Activated CD8-positive, alpha-beta T cell treated with anti-CD3 and anti-CD28 coated beads for 36 hours (primary cell): ENCODE data around the gene ACADS. TPM values are rescaled to one million over a fixed set of nuclear protein-coding genes. Genes with fewer than 3 reads are reported as not detected.

ENCODE experiments used
- ATAC-seq: fragments of 200-7000 bp; cut with Tn5 transposase; one replicate; pipeline ENCODE4 v1.10.0; 2021; ENCODE audit warnings: mild to moderate bottlenecking, moderate library complexity
- CTCF ChIA-PET: fragments of 350-600 bp; sonication (Branson Sonifier 250); formaldehyde crosslinking; loops from one replicate; lab custom pipeline; 2021; ENCODE audit warnings: antibody characterized with exemption; lab: Charles Lee
- POLR2A ChIA-PET: fragments of 350-600 bp; sonication (Branson Sonifier 250); formaldehyde crosslinking; loops from one replicate; lab custom pipeline; 2021; ENCODE audit warnings: antibody characterized with exemption; lab: Charles Lee
- DNase-seq: peaks from one replicate; pipeline ENCODE4 v3.0.0-alpha.2; 2020
- H3K27ac Mint-ChIP-seq: one replicate; pipeline ENCODE4 v1.8.0; 2021; ENCODE audit warnings: mild to moderate bottlenecking, mixed read lengths
- H3K27me3 Mint-ChIP-seq: one replicate; pipeline ENCODE4 v1.8.0; 2021; ENCODE audit warnings: mixed read lengths
- H3K36me3 Mint-ChIP-seq: one replicate; pipeline ENCODE4 v1.8.0; 2021; ENCODE audit warnings: low read depth, mixed read lengths
- H3K4me1 Mint-ChIP-seq: one replicate; pipeline ENCODE4 v1.8.0; 2021; ENCODE audit warnings: low read depth, mixed read lengths
- H3K4me3 Mint-ChIP-seq: one replicate; pipeline ENCODE4 v1.8.0; 2021; ENCODE audit warnings: mild to moderate bottlenecking, moderate library complexity, mixed read lengths
- H3K9me3 Mint-ChIP-seq: one replicate; pipeline ENCODE4 v1.8.0; 2021; ENCODE audit warnings: mixed read lengths
- intact Hi-C: fragments of 100-400 bp; cut with micrococcal nuclease; formaldehyde crosslinking; loops from one replicate; pipeline ENCODE4 v1.10.0; 2022
- total RNA-seq, 2 experiments: library from RNA; stranded (reverse); gene quantifications; one replicate each; pipeline ENCODE4 v1.2.3, GENCODE V29; 2021
- TF ChIP-seq, protein P1 (sequence below): fragments of 200-600 bp; IDR thresholded peaks from one replicate; pipeline ENCODE4 v1.8.0; 2022; ENCODE audit warnings: antibody characterized with exemption, mild to moderate bottlenecking

Gene ACADS
- total RNA-seq, 2 experiments from 2014 or later: 17.4 to 18.1 TPM

DNA sequence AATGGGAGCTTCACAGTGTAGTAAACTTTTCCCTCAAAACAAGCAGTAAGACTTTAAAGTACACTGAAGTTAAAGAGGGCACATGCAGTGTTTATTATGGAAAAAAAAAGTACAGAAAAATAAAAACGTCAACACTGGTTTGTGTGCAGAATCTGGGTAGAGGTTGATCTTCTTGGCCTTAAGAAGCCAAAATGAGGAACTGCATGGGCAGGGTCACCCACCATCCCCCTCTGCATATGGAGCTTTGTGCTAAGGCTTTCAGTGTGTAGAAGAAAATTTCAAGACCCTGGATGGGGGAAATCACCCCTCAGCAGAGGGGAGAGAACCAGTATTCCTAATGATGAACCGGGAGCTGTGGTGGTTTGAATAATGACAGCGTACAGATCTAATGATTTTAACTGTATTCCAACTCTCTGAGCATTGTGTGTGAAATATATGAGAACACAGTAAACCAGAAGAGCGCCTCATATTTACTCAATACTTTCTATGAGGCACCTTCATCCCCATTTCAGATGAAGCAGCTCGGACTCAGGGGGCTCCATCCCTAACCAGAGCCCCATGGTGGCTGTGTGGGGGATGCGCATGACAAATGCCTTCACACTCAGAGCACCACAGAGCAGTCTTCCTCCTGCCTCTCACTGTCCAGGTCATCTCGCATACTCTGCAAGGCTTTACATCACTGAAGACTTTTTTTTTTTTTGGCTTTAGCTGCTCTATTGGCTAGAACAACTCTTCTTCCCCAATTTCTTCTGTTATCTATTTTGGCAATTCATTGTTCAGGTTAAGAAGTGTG lies 33.4 kb downstream of the ACADS start:
- Mint-ChIP-seq H3K27me3 (no peaks in the 10 kb centered on the region), H3K27ac (no peak overlapping the region), H3K4me3 (no peak overlapping the region), H3K36me3 (peaks cover 5% of the 10 kb centered on the region), H3K4me1 (no peaks in the 10 kb centered on the region), H3K9me3 (peaks cover 4% of the 10 kb centered on the region)
- TF ChIP-seq, protein P1, sequence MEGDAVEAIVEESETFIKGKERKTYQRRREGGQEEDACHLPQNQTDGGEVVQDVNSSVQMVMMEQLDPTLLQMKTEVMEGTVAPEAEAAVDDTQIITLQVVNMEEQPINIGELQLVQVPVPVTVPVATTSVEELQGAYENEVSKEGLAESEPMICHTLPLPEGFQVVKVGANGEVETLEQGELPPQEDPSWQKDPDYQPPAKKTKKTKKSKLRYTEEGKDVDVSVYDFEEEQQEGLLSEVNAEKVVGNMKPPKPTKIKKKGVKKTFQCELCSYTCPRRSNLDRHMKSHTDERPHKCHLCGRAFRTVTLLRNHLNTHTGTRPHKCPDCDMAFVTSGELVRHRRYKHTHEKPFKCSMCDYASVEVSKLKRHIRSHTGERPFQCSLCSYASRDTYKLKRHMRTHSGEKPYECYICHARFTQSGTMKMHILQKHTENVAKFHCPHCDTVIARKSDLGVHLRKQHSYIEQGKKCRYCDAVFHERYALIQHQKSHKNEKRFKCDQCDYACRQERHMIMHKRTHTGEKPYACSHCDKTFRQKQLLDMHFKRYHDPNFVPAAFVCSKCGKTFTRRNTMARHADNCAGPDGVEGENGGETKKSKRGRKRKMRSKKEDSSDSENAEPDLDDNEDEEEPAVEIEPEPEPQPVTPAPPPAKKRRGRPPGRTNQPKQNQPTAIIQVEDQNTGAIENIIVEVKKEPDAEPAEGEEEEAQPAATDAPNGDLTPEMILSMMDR: no peak
- intact Hi-C loops: no loop called here
- CTCF ChIA-PET: no interaction called here
- no peak for DNase-seq
- POLR2A ChIA-PET: interaction anchor here (1.0 kb wide), 1 partner anchor 62 kb away, joined by 3 read pairs; no protein-coding TSS in a partner anchor
- ATAC-seq: no peak

DNA sequence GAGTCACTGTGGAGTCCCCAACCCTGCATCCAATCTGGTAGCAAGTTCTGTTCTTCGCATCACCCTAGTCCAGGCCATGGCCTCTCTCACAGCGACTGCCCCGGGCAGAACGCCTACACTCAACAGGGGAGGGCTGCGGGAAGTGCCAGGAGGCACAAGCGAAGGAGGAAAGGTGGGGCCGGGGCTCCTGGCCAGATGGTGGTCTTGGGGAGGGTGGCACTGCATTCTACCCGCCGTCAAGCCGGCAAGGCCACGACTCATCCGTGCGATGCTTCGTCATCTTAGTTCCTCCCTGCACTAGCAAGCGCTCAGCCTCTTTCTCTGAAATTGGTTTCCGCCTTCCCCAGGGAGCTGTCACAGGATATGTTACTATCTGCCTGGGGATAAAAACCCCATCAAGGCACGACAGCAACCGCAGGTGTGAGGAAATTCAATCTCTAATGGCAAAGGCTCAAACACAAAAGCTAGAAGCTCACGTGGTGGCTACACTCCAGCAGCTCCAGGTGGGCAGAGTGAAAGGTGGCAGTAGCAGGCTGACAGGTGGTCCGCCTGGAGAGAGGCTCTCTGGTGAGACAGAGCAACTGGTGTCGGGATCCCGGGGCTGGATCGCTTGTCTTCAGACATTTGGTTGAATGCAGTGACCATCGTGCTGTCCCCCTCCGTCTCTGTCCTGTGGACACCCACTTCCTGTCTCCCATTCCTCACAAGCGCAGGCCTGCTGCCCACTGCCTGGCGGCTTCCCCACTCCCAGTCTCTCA lies 34.1 kb downstream of the ACADS start:
- DNase-seq: no peak
- no peak for ATAC-seq
- Mint-ChIP-seq H3K9me3 (peaks cover 4% of the 10 kb centered on the region), H3K4me1 (no peaks in the 10 kb centered on the region), H3K36me3 (peaks cover 7% of the 10 kb centered on the region), H3K27me3 (no peaks in the 10 kb centered on the region), H3K27ac (no peak overlapping the region), H3K4me3 (no peak overlapping the region)
- CTCF ChIA-PET: no interaction called here
- POLR2A ChIA-PET: interaction anchor here (1.0 kb wide), 1 partner anchor 63 kb away, joined by 3 read pairs; no protein-coding TSS in a partner anchor
- intact Hi-C loops: no loop called here
- TF ChIP-seq, protein P1: no peak

DNA sequence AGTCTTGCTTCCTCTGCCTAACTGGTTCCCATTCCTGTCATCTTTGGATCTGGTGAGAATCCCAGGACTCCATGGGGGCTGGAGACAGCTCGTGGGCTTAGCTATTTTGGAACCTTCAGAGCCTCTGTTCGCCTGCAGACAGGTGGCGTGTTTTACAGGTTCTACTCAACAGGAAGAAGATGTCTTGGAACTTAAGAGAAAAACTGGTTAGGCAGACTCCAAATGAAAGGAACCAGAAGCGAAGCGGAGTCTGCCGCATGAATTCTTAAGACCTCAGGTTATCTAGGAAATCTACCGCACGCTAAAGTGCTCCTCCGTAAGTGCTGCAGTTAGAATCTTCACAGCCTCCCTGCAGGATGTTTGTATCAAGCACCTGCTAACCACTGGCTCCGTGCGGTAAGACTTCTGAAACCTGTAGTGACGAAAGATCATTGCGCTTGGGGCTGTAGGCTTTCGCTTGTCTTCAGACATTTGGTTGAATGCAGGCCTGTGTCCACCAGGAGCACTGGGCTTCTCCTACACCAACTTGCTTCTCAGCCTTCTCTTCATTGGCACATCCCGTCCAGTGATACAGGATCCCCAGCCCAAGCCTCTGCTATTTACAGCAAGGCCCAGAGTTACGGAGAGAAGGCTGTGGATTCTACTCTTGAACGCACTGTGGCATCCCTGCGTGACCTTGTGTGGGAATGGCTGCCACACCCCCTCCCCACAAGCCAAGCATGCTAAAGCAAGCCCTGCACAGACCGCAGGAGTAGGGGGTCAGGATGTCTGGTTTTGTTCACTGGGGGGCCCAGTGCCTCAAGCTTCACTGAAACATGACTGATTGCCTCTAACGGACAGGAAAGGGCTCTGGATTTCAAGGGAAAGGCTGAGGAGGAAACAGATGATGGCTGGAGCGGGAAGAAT lies 35.0 kb downstream of the ACADS start:
- POLR2A ChIA-PET: no interaction called here

DNA sequence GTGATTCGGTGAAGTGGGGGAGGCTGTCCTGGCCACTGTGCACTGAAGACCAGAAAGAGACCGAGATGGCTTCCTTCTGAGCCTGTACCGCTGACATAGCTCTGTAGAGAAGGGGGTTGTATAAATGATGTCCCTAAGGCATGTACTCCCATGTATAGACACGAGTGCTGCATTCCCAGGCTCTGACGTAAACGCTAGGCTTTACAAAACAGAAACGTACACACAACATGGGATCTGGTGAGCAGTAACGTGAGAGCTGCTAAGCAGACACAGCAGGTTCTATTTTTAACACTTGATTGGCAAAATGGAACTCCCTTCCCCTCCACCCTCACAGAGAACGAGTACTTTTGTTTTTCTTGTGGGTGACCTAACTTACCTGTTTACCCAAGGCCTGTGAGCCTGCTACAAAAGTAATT lies 35.9 kb downstream of the ACADS start:
- Mint-ChIP-seq H3K27ac (no peak overlapping the region), H3K4me1 (no peaks in the 10 kb centered on the region), H3K9me3 (no peaks in the 10 kb centered on the region), H3K36me3 (peaks cover 8% of the 10 kb centered on the region), H3K4me3 (no peak overlapping the region), H3K27me3 (no peaks in the 10 kb centered on the region)
- DNase-seq (no peak), ATAC-seq (no peak)
- ChIA-PET CTCF (interaction anchor here (1.2 kb wide), 1 partner anchor 211 kb away, joined by 3 read pairs; no protein-coding TSS in a partner anchor), POLR2A (no interaction called here)
- TF ChIP-seq, protein P1: no peak
- intact Hi-C loops: no loop called here

More for the DNA sequence above, 35.0 kb downstream of the ACADS start:
- ATAC-seq (peak; percentile 13), DNase-seq (no peak)
- Mint-ChIP-seq H3K27ac (no peak overlapping the region), H3K4me3 (no peak overlapping the region), H3K4me1 (no peaks in the 10 kb centered on the region), H3K9me3 (no peaks in the 10 kb centered on the region), H3K36me3 (peaks cover 7% of the 10 kb centered on the region), H3K27me3 (no peaks in the 10 kb centered on the region)
- TF ChIP-seq, protein P1: no peak
- CTCF ChIA-PET: no interaction called here
- intact Hi-C loops: no loop called here
